Testis (tissue), 5 donors: Measurements from ENCODE around the gene CHGA. TPM values are rescaled to one million over a fixed set of nuclear protein-coding genes. Genes with fewer than 3 reads are reported as not detected.
A peak's percentile ranks its signal among the peaks of the same experiment; 100 is the strongest.

Experiments
- DNase-seq: peaks from one replicate; pipeline ENCODE4 v3.0.0-alpha.2; 2019
- H3K27ac ChIP-seq, 2 donors: fragments of 200-600 bp; sonication (generic); one replicate each; pipeline ENCODE4 v1.5.1; 2019
- H3K27me3 ChIP-seq: fragments of 200-600 bp; sonication (generic); one replicate; pipeline ENCODE4 v1.5.1; 2019
- H3K36me3 ChIP-seq: fragments of 200-600 bp; sonication (generic); one replicate; pipeline ENCODE4 v1.5.1; 2017; ENCODE audit warnings: low read depth; ENCODE audit errors: missing control alignments
- H3K4me1 ChIP-seq: fragments of 200-600 bp; sonication (generic); one replicate; pipeline ENCODE4 v1.5.1; 2019
- H3K4me3 ChIP-seq, 2 donors: fragments of 200-600 bp; sonication (generic); one replicate each; pipeline ENCODE4 v1.5.1; 2017 to 2019
- H3K9me3 ChIP-seq: fragments of 200-600 bp; sonication (generic); one replicate; pipeline ENCODE4 v1.5.1; 2017
- POLR2A ChIP-seq: fragments of 450-650 bp; IDR thresholded peaks from one replicate; pipeline ENCODE4 v1.6.1; 2017; ENCODE audit warnings: antibody characterized with exemption, mild to moderate bottlenecking, moderate library complexity
- WGBS, 2 donors: methylation state at CpG; one replicate each; pipeline ENCODE4 v1.1.5; 2018; 5-methylcytosine and 5-hydroxymethylcytosine counted together
- intact Hi-C: fragments of 100-400 bp; cut with DNase I; formaldehyde crosslinking; loops from one replicate; pipeline ENCODE4 v1.15.1; 2023; ENCODE audit warnings: low total_unique reads
- long read RNA-seq, 2 donors: transcript quantifications; one replicate each; lab custom pipeline, GENCODE V29; 2026
- polyA plus RNA-seq: library from polyadenylated mRNA; stranded (reverse); fragments of 350-450 nt; fragmentation: Illumina TruSeq; extraction: RNeasy Lipid Tissue Mini Kit (QIAGEN cat#74804); gene quantifications from one replicate; pipeline ENCODE4 v1.2.3, GENCODE V29; 2014; ENCODE audit warnings: low read depth, low replicate concordance; ENCODE audit not compliant: insufficient read depth
- total RNA-seq, 2 donors: library from RNA; depleted of rRNA; stranded (reverse); fragments of >200 nt; gene quantifications; one replicate each; pipeline ENCODE4 v1.2.3, GENCODE V29; 2016
- TF ChIP-seq, protein P1 (sequence below), 3 experiments: fragments of 450-650 bp in 2 of 3; fragments of 200-600 bp in 1 of 3; sonication (generic) in 1 of 3; IDR thresholded peaks; one replicate each; pipeline ENCODE4 v1.5.1; 2016 to 2019; ENCODE audit warnings: antibody characterized with exemption in 3 of 3, mild to moderate bottlenecking in 2 of 3, moderate library complexity in 1 of 3

CHGA gene, protein sequence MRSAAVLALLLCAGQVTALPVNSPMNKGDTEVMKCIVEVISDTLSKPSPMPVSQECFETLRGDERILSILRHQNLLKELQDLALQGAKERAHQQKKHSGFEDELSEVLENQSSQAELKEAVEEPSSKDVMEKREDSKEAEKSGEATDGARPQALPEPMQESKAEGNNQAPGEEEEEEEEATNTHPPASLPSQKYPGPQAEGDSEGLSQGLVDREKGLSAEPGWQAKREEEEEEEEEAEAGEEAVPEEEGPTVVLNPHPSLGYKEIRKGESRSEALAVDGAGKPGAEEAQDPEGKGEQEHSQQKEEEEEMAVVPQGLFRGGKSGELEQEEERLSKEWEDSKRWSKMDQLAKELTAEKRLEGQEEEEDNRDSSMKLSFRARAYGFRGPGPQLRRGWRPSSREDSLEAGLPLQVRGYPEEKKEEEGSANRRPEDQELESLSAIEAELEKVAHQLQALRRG
- 100 to 1,000 TPM in 1 of 2 donors, 10 to 100 TPM in 1; 92.9 to 191 TPM for total RNA-seq
- polyA plus RNA-seq: 225 TPM
- long read RNA-seq, donor 1: 0 reads
- long read RNA-seq, donor 2, partial matches to known transcripts: 0 of 1 reads
- long read RNA-seq, donor 2, other reads (novel, unspliced or antisense): 0 of 1 reads

DNA sequence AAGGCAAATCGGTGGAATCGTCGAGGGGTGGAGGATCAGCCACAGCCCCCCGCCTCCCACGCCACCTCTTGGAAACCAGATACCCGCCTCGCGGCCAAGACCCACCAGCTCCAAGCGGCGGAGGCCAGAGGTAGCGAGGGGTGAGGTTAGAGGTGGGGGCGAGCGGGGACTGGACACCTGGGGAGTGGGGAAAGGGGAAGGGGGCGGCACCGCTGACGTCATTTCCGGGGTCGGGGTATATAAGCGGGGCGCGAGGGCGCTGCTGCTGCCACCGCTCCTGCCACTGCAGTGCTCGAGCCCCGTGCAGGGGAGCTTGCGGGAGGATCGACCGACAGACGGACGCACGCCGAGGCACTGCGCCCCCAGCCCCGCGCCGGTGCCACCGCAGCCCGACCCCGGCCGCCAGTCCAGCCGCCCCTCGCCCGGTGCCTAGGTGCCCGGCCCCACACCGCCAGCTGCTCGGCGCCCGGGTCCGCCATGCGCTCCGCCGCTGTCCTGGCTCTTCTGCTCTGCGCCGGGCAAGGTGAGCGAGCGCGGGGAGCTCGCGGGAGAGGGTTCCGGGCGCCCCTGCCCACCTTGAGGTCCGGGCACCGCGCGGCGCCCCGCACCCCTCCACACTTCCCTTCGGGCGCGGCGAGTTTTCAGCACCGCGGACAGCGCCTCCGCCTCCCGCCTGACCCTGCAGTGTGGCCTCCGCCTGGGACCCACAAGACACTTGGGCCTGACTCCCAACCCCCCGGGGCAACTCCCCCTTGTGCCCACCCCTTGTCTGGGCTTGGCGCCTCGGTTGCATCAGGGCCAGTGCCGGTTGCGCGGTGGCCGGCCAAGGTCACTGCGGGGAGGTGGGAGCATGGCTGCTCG, at the start of gene CHGA:
Gene CHGA (plus strand): TSS at position 268 of the 861 bp plus-strand sequence. CDS start 210 bp downstream, at position 478.
- Histone ChIP-seq H3K9me3 (no peaks in the 10 kb centered on the region), H3K27me3 (no peaks in the 10 kb centered on the region), H3K4me1 (peaks cover 4% of the 10 kb centered on the region), H3K27ac (no peak within 1 kb of the TSS), H3K36me3 (no peaks in the 10 kb centered on the region), H3K4me3 (peak within 1 kb of the TSS; percentile 45 to 55)
- WGBS, 2 donors: 2 to 6% methylated on average over 24 to 52 of the region's 86 CpGs
- intact Hi-C loops: no loop called here
- no peak for TF ChIP-seq POLR2A
- TF ChIP-seq, protein P1, sequence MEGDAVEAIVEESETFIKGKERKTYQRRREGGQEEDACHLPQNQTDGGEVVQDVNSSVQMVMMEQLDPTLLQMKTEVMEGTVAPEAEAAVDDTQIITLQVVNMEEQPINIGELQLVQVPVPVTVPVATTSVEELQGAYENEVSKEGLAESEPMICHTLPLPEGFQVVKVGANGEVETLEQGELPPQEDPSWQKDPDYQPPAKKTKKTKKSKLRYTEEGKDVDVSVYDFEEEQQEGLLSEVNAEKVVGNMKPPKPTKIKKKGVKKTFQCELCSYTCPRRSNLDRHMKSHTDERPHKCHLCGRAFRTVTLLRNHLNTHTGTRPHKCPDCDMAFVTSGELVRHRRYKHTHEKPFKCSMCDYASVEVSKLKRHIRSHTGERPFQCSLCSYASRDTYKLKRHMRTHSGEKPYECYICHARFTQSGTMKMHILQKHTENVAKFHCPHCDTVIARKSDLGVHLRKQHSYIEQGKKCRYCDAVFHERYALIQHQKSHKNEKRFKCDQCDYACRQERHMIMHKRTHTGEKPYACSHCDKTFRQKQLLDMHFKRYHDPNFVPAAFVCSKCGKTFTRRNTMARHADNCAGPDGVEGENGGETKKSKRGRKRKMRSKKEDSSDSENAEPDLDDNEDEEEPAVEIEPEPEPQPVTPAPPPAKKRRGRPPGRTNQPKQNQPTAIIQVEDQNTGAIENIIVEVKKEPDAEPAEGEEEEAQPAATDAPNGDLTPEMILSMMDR (IDR thresholded peaks at IDR 0.05): no peak
- peak; percentile 81 for DNase-seq

DNA sequence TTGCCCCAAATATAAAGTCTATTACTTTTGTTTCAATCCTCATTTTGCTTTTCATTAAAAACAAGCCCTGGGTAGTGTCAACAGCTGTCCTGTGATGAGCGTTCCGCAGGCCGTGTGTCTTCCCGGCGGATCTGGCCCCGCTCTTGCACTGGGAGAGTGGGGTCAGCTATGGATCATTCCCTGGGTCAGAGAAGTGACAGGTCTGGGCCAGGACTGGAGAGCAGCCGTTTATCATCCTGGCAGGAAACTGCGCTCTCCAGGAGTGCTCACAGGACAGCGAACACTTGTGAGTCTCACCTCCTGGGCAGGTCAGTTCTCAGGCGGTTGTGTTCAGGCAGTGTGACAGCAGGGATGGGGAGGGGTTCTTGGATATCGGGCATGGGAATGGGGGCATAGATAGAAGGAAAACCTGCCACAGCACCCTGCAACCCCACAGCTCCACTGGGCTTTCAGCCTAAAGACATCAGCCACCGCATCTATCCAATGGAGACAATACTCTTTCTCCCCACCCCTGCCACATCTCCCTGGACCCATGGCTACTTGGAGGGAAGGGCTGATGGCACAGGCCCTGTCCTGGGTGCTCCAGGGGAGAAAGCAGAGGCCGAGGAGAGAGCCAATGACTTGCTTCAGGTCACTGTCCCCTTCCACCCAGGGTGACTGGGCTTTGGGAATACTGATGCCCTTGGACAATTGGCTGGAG, 47.8 kb upstream of the CHGA start:
- intact Hi-C loops: no loop called here
- Histone ChIP-seq H3K4me1 (peaks cover 21% of the 10 kb centered on the region), H3K36me3 (no peaks in the 10 kb centered on the region), H3K4me3 (no peak overlapping the region), H3K27me3 (no peaks in the 10 kb centered on the region), H3K27ac (no peak overlapping the region), H3K9me3 (no peaks in the 10 kb centered on the region)
- peak; percentile 46 for DNase-seq
- WGBS, 2 donors: 42 to 50% methylated on average over 12 to 13 of the region's 13 CpGs
- TF ChIP-seq, protein P1 (IDR thresholded peaks at IDR 0.05): no peak
- no peak for TF ChIP-seq POLR2A

- no peaks in the 10 kb centered on the region for H3K27me3 ChIP-seq
- DNase-seq: peak; percentile 65
- intact Hi-C loops: no loop called here
- H3K4me1 ChIP-seq: peaks cover 33% of the 10 kb centered on the region
- TF ChIP-seq POLR2A: no peak
- TF ChIP-seq, protein P1 (IDR thresholded peaks at IDR 0.05): no peak
- 41 to 52% methylated on average over 17 to 18 of the region's 18 CpGs for WGBS, 2 donors
- no peaks in the 10 kb centered on the region for H3K9me3 ChIP-seq
- H3K4me3 ChIP-seq: no peak overlapping the region
- no peak overlapping the region for H3K27ac ChIP-seq
- no peaks in the 10 kb centered on the region for H3K36me3 ChIP-seq
Observed at GRCh38 chr14:92877757-92878431, 45.1 kb upstream of the CHGA start.

DNA sequence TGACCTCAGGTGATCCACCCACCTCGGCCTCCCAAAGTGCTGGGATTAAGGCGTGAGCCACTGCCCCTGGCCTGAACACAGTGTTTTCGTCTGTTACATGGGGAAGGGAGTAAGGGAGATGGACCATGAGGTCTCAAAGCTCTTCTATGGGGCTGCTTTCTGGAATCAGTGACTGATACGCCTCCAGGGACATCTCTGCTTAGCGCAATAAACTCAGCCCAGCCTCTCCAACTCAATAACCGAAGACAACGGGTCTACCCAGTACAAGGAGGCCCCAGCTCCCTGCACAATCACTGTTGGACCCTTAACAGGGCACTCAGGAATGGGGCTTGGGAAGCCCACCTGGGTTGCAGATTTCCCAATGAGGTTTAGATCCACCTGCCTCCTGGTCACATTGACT, 42.6 kb upstream of the CHGA start:
- no peaks in the 10 kb centered on the region for H3K27me3 ChIP-seq
- no peak overlapping the region for H3K4me3 ChIP-seq
- H3K27ac ChIP-seq: no peak overlapping the region
- peaks cover 33% of the 10 kb centered on the region for H3K4me1 ChIP-seq
- intact Hi-C loops: no loop called here
- H3K36me3 ChIP-seq: no peaks in the 10 kb centered on the region
- H3K9me3 ChIP-seq: no peaks in the 10 kb centered on the region
- no peak for DNase-seq
- WGBS, 2 donors: 81 to 87% methylated on average over 5 to 7 of the region's 7 CpGs
- TF ChIP-seq POLR2A: no peak
- TF ChIP-seq, protein P1 (IDR thresholded peaks at IDR 0.05): no peak
